MCF 10A (cell line): ENCODE measurements around the gene NUDT22. TPM values are rescaled to one million over a fixed set of nuclear protein-coding genes. Genes with fewer than 3 reads are reported as not detected.

Source experiments
- BruUV-seq: library from RNA; stranded (reverse); fragments of 400-500 nt; replicated peaks from 2 replicates; lab custom pipeline; 2021; lab: Mats Ljungman, UMichigan
- CTCF ChIA-PET: fragments of 300-600 bp; sonication (Branson Sonifier 250); formaldehyde crosslinking; extraction: SDS; loops from one replicate; lab custom pipeline; 2021; ENCODE audit warnings: antibody characterized with exemption, inconsistent platforms; lab: Yijun Ruan, JAX
- POLR2A ChIA-PET: fragments of 300-600, 350-650 bp; sonication (Branson Sonifier 250); formaldehyde crosslinking; extraction: SDS; loops from one replicate; lab custom pipeline; 2020; ENCODE audit warnings: antibody characterized with exemption, inconsistent platforms; lab: Yijun Ruan, JAX
- DNase-seq: peaks from one replicate; pipeline ENCODE4 v3.0.0-alpha.2; 2018; ENCODE audit not compliant: unreplicated experiment
- H3K27ac Mint-ChIP-seq: one replicate; pipeline ENCODE4 v1.8.0; 2022; ENCODE audit warnings: mild to moderate bottlenecking, low read depth, mixed read lengths; ENCODE audit not compliant: unreplicated experiment
- H3K27me3 Mint-ChIP-seq: one replicate; pipeline ENCODE4 v1.8.0; 2022; ENCODE audit warnings: mixed read lengths; ENCODE audit not compliant: insufficient read depth, unreplicated experiment
- H3K36me3 Mint-ChIP-seq: one replicate; pipeline ENCODE4 v1.8.0; 2022; ENCODE audit warnings: mild to moderate bottlenecking, moderate library complexity, mixed read lengths; ENCODE audit not compliant: insufficient read depth, unreplicated experiment
- H3K4me1 Mint-ChIP-seq: one replicate; pipeline ENCODE4 v1.8.0; 2022; ENCODE audit warnings: mixed read lengths; ENCODE audit not compliant: insufficient read depth, unreplicated experiment
- H3K4me3 Mint-ChIP-seq: one replicate; pipeline ENCODE4 v1.8.0; 2022; ENCODE audit warnings: mild to moderate bottlenecking, moderate library complexity, mixed read lengths; ENCODE audit not compliant: unreplicated experiment
- H3K9me3 Mint-ChIP-seq: one replicate; pipeline ENCODE4 v1.8.0; 2022; ENCODE audit warnings: mixed read lengths; ENCODE audit not compliant: unreplicated experiment
- CTCF ChIP-seq: fragments of 200-600 bp; IDR thresholded peaks from one replicate; pipeline ENCODE4 v1.8.0; 2022; ENCODE audit warnings: antibody characterized with exemption, mild to moderate bottlenecking; ENCODE audit not compliant: unreplicated experiment
- intact Hi-C: fragments of 100-400 bp; cut with micrococcal nuclease; formaldehyde crosslinking; loops from 2 replicates; pipeline ENCODE4 v1.14.1; 2022
- total RNA-seq: library from RNA; stranded (reverse); gene quantifications from 2 replicates; pipeline ENCODE4 v1.2.3, GENCODE V29; 2022

The NUDT22 gene
- total RNA-seq, 1 experiment from 2014 or later = 51.0 TPM

- BruUV-seq = TSS peak; percentile 74
- no peaks in the 10 kb centered on the region for H3K9me3 Mint-ChIP-seq
- POLR2A ChIA-PET = interaction anchor here (0.6 to 10.8 kb wide), 21 partner anchors 11 to 1619 kb away, joined by 3 to 122 read pairs (median 4); partner anchors contain the start of genes B3GAT3, BAD, CATSPERZ and DNAJC4
- H3K27me3 Mint-ChIP-seq = no peaks in the 10 kb centered on the region
- peak within 1 kb of the TSS; percentile 93 for H3K4me3 Mint-ChIP-seq
- DNase-seq = peak; percentile 96
- peak within 1 kb of the TSS; percentile 98 for H3K27ac Mint-ChIP-seq
- CTCF ChIA-PET = interaction anchor here (0.7 to 1.3 kb wide), 6 partner anchors 10 to 394 kb away, joined by 3 to 5 read pairs (median 4); partner anchors contain the start of gene PLCB3
- H3K36me3 Mint-ChIP-seq = peaks cover 56% of the 10 kb centered on the region
- H3K4me1 Mint-ChIP-seq = peaks cover 19% of the 10 kb centered on the region
- TF ChIP-seq CTCF = no peak
- intact Hi-C loops = no loop called here
Measured at GRCh38 chr11:64240435-64241240, 14.6 kb downstream of the NUDT22 start, which contains the start of gene FKBP2. Gene FKBP2, plus strand, starts transcription at chr11:64241095. Its CDS starts 1,293 bp downstream, at chr11:64242388.

- no peak for TF ChIP-seq CTCF
- peaks cover 56% of the 10 kb centered on the region for H3K36me3 Mint-ChIP-seq
- H3K27me3 Mint-ChIP-seq = no peaks in the 10 kb centered on the region
- H3K27ac Mint-ChIP-seq = peak overlapping the region; percentile 98
- H3K9me3 Mint-ChIP-seq = no peaks in the 10 kb centered on the region
- H3K4me3 Mint-ChIP-seq = peak overlapping the region; percentile 93
- ChIA-PET POLR2A (interaction anchor here (0.6 to 10.8 kb wide), 18 partner anchors 10 to 1620 kb away, joined by 3 to 122 read pairs (median 4); partner anchors contain the start of genes B3GAT3, BAD, CATSPERZ and DNAJC4), CTCF (interaction anchor here (0.7 to 1.3 kb wide), 5 partner anchors 10 to 395 kb away, joined by 3 to 5 read pairs (median 4); partner anchors contain the start of gene PLCB3)
- H3K4me1 Mint-ChIP-seq = peaks cover 19% of the 10 kb centered on the region
- intact Hi-C loops = no loop called here
- DNase-seq = peak; percentile 98
- BruUV-seq = no TSS peak
Measured at GRCh38 chr11:64241241-64241490, 15.1 kb downstream of the NUDT22 start.

DNA sequence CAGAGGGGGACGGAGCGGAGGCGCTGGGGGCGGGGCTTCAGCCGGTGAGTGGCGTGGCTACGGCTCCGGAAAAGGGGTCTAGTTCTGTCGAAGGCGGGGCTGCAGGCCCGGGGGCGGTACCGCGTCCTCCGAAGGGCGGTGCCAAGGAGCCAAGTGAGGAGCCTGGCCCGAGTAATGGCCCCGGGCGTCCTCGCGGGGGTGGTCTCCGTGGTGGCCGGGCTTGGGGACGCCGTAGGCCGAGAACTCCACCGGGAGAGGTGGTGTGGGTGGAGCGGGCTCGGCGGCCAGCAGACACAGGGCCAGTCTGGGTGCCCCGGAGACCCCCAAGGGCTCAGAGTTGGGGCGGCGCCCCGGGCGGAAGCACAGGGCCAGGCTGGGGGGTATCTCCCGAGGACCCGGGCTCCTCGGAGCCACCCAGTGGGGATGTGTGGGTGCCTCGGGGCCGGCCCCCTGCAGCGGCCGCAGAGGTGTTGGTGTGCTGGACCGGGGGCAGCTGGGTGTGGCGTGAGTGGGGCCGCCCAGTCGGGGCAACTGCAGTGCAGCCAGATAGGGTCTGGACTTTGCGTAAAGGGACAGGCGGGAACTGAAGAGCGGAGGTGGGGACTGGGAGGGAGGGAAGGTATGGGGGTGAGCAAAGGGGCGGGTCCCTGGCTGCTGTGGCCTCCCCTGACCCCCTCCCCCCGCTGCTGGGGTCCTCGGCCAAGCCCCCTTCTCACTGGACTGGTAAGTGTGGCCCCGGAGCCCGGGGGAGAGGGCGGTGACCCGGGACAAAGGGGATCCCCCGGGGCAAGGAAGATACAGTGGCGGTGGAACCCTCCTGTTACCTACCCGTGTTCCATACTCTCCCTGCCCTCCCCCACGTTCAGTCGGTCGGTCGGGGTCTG is 15.7 kb downstream of the NUDT22 start:
- Mint-ChIP-seq H3K36me3 (peaks cover 56% of the 10 kb centered on the region), H3K4me1 (peaks cover 19% of the 10 kb centered on the region), H3K27me3 (no peaks in the 10 kb centered on the region), H3K9me3 (no peaks in the 10 kb centered on the region), H3K4me3 (peak overlapping the region; percentile 93), H3K27ac (peak overlapping the region; percentile 98)
- TF ChIP-seq CTCF = no peak
- BruUV-seq = no TSS peak
- DNase-seq = peak; percentile 52
- POLR2A ChIA-PET = interaction anchor here (0.6 to 10.8 kb wide), 21 partner anchors 9 to 1620 kb away, joined by 3 to 122 read pairs (median 4); partner anchors contain the start of genes B3GAT3, BAD, CATSPERZ and DNAJC4
- CTCF ChIA-PET = interaction anchor here (0.7 to 1.5 kb wide), 7 partner anchors 9 to 395 kb away, joined by 3 to 8 read pairs (median 4); partner anchors contain the start of gene PLCB3
- intact Hi-C loops = no loop called here
